Measurements from ENCODE around the gene ALCAM. TPM values are rescaled to one million over a fixed set of nuclear protein-coding genes. Genes with fewer than 3 reads are reported as not detected.

ALCAM gene
- total and polyA plus RNA-seq, 2 donors (not counting 3 experiments of a cell fraction or from before 2014, with no cell fraction given) = 46.3 to 118 TPM

DNA sequence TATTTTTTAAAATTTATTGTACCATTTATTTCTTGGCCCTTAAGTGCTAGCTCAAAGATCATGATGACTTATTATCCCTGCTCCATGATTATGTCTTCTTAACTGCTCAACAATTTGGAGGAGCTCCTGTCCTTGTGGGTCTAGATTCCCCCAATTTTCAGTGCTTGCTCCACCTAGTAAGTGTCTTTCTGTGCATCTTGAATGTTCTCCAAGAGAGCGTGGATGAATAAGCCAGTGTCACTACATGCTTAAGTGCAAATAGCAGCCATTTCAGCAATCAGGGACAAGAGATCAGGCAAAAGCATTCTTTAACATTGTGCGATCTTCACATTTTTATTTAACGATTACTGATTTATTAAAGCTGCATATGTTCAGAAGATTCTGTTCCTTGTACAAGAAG, 99.4 kb downstream of the ALCAM start:
- POLR2A ChIA-PET = no interaction called here
- Histone ChIP-seq H3K36me3 (ENCODE audit: control insufficient read depth in 2 of 2, extremely low read depth in 1 of 2, insufficient read depth in 2 of 2, low read length in 2 of 2) (no peaks in the 10 kb centered on the region), H3K4me2 (ENCODE audit: insufficient read depth, low read length) (no peak overlapping the region), H4K20me1 (replicated peaks; ENCODE audit: control insufficient read depth, extremely low read depth, insufficient read depth, low read length) (no peaks in the 10 kb centered on the region), H3K4me3 (replicated peaks in 1 of 3; ENCODE audit: insufficient read depth in 1 of 3, low read depth in 1 of 3, low read length in 3 of 3) (no peak overlapping the region), H3K4me1 (ENCODE audit: control insufficient read depth, extremely low read depth, insufficient read depth, low read length) (peaks cover 6% of the 10 kb centered on the region), H3K9me3 (replicated peaks; ENCODE audit: control insufficient read depth, insufficient read depth, low read length) (no peaks in the 10 kb centered on the region), H3K27me3 (ENCODE audit: control insufficient read depth in 2 of 2, insufficient read depth in 2 of 2, low read length in 2 of 2) (no peaks in the 10 kb centered on the region), H3K9me1 (replicated peaks; ENCODE audit: control insufficient read depth, extremely low read depth, insufficient read depth, low read length) (no peaks in the 10 kb centered on the region), H3K27ac (ENCODE audit: insufficient read depth, low read depth, low read length) (no peak overlapping the region), H2AFZ (ENCODE audit: low read depth, low read length) (no peak overlapping the region), H3K79me2 (ENCODE audit: control insufficient read depth, insufficient read depth, low read length) (peaks cover 12% of the 10 kb centered on the region), H3K9ac (replicated peaks; ENCODE audit: extremely low read depth, insufficient read depth, low read length) (no peak overlapping the region)
- no peak for DNase-seq (ENCODE audit: low read depth, low spot score)
- FAIRE-seq = no peak
- intact Hi-C loops (cut with micrococcal nuclease) (no loop called here), dilution Hi-C loops (cut with MboI; ENCODE audit: extremely low pct_ligation_motif_present, low sequenced_read_pairs) (no loop called here)
- BruUV-seq (replicated peaks) = no TSS peak
- CTCF ChIA-PET = interaction anchor here (1.1 to 2.0 kb wide), 6 partner anchors 9 to 53 kb away, joined by 3 to 6 read pairs (median 4); no protein-coding TSS in a partner anchor
- TF ChIP-seq POLR2AphosphoS5 (IDR thresholded peaks at IDR 0.05; ENCODE audit: insufficient read depth, low read depth, low read length) (no peak), MYC (IDR thresholded peaks at IDR 0.05; ENCODE audit: low read depth, low read length) (no peak), POLR2A (IDR thresholded peaks at IDR 0.05; ENCODE audit: low read depth, low read length) (no peak), FOS (IDR thresholded peaks at IDR 0.05; ENCODE audit: borderline replicate concordance, insufficient read depth, low read length) (no peak), GATA2 (IDR thresholded peaks at IDR 0.05; ENCODE audit: insufficient read depth, insufficient read length, low read depth, low read length) (no peak), JUN (IDR thresholded peaks at IDR 0.05; ENCODE audit: borderline replicate concordance, insufficient read depth, insufficient read length, low read depth) (no peak), EZH2 (IDR thresholded peaks at IDR 0.05; ENCODE audit: borderline replicate concordance, low read depth, low read length, severe bottlenecking) (no peak)
- TF ChIP-seq, protein P1, sequence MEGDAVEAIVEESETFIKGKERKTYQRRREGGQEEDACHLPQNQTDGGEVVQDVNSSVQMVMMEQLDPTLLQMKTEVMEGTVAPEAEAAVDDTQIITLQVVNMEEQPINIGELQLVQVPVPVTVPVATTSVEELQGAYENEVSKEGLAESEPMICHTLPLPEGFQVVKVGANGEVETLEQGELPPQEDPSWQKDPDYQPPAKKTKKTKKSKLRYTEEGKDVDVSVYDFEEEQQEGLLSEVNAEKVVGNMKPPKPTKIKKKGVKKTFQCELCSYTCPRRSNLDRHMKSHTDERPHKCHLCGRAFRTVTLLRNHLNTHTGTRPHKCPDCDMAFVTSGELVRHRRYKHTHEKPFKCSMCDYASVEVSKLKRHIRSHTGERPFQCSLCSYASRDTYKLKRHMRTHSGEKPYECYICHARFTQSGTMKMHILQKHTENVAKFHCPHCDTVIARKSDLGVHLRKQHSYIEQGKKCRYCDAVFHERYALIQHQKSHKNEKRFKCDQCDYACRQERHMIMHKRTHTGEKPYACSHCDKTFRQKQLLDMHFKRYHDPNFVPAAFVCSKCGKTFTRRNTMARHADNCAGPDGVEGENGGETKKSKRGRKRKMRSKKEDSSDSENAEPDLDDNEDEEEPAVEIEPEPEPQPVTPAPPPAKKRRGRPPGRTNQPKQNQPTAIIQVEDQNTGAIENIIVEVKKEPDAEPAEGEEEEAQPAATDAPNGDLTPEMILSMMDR (IDR thresholded peaks at IDR 0.05; ENCODE audit: extremely low read depth in 1 of 2, insufficient read depth in 1 of 2, low read depth in 1 of 2, low read length in 2 of 2) = no peak
- TF ChIP-seq, protein P2, sequence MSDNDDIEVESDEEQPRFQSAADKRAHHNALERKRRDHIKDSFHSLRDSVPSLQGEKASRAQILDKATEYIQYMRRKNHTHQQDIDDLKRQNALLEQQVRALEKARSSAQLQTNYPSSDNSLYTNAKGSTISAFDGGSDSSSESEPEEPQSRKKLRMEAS (IDR thresholded peaks at IDR 0.05; ENCODE audit: insufficient read depth, insufficient read length) = no peak
